GM21381 (cell line): ENCODE results near the gene MEN1.

Source experiments
- ATAC-seq: cut with Tn5 transposase; IDR thresholded peaks from one replicate; pipeline ENCODE4 v1.9.1; 2021; ENCODE audit warnings: mild to moderate bottlenecking, moderate library complexity; ENCODE audit not compliant: unreplicated experiment

The MEN1 gene

DNA sequence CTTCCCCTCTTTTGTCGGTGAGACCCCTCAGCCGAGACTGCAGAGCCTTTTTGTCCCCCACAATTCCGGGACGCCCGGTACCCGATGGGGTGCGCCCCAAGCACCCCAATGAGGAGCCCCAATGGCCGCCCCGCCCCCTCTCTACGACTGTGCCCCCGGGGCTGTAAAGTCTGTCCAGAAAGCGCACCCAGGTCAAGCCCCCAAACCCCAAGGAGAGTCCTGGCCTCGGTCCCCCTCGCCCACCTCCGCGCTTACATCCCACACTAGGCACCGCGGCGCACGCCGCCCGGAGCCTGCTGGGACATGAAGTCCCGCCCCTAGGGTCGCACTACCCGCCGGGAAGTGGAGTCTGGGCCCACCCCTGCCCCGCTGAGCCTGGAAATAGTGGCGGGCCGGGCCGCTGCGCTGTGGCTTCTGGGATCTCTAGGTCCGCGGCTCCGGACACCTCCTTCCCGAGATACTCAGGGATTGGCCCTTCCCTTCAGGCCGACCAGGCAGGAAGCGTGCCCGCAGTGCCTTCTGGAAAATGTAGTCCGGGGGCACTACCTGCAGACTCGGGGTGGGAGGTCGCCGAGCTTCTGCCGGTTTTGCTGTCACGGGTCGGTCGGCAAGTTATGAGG is at the start of gene MEN1:
Gene MEN1 (minus strand): TSS at position 281 of the 620 bp plus-strand sequence. CDS start 442 bp downstream, outside the sequence.
- peak; percentile 75 for ATAC-seq

DNA sequence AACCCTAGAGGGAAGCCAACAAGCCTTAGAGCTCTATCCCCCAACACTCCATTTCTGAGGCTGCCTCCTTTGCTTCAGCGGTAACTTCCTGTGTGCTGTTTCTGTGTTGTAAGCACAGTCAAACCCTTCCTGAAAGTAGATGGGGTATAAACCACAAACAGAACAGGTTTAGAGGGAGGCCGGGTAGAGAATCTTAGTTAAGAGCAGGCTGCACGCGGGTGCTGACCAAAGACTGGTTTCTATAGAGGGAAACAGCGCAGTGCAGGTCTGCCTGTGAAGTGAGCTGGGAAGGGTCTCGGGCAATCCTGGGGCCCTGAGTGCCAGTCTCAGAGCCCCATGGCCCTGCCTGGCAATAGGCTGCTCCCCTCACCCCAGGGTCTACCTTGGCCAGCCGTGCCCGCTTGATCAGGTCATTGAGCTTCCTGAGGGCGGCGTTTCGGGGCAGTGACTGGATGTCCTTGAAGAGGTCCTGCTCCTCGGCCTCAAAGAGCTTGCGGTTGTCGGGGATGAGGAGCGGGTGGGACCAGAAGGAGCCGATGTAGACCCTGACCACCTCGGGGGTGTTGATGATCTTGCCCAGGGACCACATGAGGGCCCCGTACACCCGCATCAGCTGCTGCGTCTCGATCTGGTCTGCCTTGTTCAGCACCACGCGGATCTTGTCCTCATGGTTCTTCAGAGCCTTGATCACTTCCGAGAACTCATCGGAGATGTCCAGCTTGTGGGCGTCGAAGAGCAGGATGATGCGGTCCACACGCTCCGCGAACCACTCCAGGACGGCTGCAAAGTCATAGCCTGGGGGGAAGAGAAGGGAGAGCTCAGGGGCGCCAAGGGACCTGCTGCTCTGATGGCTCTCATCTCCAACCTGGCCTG is 49.4 kb upstream of the MEN1 start:
- peak; percentile 71 for ATAC-seq

DNA sequence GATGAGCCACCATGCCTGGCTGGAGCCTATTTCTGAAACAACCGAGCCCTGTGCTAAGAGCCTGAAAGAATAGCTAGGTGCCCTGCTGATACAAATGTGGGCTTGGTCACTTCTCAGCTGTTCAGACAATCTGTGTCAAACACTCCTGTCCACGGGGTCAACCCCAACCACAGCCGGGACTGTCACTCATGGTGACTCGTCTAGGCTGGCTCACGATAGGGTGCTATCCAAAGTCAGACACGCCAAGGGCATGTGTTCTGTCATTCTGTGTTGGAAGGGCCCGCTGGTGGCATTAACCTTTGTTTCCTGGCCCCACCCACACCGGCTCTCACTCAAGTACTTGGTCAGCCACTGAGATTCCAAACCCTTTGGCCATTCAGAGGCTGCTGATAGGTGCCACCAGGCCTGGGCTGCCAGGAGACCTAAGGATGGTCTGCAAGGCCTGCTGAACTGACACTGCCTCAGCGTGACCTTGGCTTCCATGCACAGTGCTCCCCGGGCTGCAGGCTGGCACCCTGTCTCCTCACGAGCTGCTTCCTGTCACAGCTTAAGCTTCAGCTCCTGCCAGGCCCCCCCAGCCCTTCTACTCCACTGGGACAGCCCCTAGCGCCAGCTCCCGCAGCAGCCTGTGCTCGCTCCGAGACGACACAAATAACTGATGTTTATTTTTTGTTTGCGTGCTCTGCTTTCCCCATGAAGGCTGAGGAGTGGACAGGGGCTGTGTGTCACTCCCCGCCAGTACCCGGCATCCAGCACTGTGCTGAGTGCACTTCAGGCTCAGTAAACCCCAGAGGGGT is 48.3 kb upstream of the MEN1 start:
- ATAC-seq = peak; percentile 7

DNA sequence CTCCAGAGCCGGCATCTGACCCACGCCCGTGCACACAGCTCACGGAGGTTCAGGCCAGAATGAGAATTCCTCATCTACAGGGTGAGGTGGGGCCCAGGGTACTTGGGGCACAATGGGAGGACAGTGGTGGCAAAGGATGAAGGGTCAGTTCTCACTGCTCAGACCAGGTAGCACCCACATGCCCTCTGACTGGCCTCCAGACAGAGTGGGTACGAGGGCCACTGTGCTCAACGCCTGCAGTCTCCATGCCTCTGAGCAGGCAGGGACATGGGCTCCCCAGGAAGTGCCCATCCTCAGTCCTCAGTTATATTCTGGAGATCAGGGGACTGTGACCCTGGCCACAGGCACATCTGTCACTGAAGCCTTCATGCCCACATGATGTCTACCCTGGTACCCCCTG is 47.1 kb upstream of the MEN1 start:
- no peak for ATAC-seq

DNA sequence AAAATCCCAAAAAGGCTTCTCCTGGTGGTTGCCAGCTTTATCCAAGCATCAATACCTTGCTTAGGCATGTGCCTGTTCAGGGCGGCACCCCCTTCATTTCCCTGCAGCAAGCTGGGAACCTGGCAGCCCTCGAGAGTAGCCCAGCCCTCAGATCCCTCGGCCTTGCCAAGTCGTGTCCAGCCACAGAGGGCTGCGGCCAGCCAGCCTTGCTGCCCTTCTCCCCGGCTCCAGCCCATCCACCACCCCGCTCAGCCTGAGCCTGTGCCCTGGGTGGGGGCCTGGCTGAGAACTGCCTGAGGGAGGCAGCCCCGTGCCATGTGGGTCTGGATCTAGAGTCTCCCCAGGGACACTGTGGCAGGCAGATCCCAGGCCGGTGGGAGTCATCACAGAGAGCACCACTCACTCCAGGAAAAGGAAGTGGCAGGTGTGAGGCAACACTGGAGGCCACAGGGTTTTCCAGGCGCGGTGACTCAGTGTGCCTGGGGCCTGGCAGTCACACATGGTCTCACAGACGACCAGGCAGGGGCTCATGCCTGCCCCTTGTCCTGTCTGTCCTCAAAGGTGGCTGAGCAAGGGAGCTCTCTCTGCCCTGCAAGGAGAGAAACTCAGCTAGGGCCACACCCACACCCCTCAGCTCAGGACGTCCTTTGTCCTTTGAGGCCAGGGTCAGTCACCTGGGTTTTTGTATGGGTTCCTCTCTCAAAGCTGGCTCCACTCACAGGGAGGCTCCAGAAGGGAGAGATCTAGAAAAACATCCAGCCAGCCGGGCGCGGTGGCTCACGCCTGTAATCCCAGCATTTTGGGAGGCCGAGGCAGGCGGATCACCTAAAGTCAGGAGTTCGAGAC is 46.3 kb upstream of the MEN1 start:
- ATAC-seq = no peak

DNA sequence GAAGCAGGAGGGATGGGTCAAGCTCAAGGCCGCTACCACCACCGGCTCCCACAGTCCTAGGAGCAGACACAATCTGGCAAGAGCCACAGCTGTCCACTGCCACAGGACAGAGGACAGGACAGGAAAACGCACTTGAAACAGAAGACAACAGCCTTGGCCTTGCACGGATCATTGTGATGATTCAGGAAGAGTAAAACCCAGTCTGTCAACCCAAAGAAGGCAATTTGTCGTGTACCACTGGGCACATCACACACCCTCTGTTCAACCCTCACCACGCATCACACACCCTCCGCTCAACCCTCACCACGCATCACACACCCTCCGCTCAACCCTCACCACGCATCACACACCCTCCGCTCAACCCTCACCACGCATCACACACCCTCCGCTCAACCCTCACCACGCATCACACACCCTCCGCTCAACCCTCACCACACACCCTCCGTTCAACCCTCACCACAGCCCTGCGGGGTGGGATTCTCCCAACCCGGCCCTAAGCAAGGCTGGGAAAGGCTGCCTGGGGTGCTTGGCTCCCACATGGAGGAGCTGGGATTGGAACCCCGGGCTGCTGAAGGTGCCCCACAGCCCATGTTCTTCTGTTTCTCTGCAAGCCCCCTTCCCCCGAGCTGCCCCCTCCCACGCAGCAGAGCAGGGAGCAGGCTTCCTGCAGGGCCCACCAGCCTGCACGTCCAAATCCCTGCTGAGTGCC is 45.4 kb upstream of the MEN1 start:
- no peak for ATAC-seq

DNA sequence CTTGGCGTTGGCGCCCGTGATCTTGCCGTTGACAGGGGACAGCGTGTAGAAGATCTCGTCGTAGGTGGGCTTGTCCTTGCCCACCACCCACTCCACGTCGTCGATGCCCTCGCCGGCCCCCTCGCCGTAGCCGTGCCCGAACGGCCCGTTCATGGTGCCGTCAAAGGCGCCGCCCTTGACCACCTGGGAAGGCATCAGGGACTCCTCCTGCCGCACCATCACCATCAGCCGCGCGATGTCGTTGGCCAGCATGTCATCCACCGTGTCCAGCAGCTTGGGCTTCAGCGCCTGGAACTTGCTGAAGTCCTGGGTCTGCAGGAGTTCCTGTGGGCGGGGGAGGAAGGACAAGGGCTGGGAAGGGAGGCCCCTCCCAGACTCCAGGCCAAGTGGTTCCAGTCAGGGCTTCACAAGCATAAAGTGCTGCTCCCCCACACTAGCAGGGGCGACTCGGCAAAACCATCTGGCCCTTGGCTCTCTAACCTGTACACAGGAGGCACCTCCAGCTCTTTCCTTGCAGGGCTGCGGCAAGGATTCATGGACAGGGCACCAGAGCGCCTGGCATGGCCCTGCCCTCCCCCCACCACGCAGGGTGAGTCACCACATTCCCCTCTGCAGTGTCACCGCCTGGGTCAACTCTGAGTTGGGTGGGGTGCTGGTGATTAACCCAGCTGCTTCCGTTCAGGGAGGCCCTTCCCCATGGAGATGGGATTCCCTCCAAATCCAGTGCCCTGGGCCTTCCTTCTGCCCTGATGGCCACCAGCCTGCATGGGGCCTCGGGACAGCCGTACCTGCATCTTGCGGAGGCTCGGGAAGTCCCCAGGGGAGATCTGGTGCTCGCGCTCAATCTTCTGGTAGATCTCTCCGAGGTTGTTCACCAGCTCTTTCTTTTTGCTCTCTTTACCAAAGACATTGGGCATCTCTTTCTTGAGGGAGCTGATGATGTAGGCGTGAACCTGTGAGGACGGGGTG is 44.5 kb upstream of the MEN1 start:
- ATAC-seq = no peak

DNA sequence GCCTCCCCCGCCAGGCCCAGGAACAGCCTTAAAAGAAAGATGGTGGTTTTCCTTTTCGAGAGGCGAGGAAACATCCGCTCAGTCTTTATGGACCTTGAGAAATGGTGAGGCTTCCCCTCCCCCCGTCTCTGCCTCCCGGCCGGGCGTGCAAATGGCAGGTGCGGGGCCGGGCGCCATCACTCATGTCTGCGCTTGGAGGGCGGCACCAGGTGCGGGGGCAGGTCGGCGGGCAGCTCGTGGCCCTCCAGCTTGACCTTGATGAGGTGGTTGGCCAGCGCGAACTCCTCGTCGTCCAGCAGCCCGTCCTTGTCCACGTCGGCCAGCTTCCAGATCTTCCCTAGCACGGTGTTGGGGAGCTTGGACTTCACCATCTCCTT is 43.8 kb upstream of the MEN1 start:
- no peak for ATAC-seq

DNA sequence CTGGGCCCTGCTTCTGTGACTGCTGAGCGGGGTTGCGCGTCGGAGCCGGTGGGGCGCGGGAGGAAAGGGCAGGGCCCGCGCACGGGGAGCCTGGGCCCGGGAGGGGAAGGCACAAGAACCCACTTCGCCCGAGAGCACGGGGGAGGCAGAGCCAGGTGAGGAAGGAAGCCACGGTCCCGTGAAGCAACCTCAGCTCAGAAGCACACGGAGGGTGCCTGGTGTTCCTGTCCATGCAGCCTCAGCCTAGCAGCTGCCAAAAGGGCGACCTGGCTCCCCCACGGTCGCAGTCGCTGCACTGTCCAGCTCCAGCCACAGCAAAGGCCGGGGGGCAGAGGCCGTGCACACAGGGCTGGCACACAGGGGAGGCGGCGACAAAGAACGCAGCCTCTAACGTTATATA is 43.4 kb upstream of the MEN1 start:
- no peak for ATAC-seq

DNA sequence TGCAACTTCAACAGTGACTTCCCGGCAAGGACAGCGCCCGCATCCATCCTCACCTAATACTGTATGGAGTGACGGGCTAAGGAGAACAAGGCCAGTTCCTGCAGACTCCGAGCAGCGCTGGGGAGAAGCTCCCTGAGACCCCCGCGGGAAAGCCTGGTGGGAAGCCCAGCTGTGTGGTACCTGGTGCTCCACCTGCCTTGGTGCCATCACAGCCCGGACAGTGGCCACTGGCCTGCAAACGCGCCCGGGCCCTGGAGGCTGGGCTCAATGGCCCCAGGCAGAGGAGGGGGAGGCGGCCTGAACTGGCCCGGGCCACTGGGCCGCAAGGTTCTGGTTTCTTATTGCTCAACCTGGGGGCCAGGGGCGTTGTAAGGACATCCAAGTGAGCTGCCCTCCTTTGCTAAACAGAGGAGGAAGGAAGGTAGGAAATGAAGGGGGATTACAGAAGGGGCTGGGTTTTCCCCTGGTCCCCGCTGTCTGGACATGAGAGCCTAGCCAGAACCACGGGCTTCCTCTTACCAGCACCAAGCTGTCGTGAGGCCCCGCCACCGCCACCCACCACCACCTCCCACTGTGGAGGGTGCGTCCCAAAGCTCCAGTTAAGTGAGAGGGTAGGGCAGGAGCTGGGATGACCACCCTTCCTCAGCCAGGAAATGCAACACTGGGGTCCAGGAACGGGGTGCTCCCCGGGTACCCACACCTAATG is 42.6 kb upstream of the MEN1 start:
- no peak for ATAC-seq

DNA sequence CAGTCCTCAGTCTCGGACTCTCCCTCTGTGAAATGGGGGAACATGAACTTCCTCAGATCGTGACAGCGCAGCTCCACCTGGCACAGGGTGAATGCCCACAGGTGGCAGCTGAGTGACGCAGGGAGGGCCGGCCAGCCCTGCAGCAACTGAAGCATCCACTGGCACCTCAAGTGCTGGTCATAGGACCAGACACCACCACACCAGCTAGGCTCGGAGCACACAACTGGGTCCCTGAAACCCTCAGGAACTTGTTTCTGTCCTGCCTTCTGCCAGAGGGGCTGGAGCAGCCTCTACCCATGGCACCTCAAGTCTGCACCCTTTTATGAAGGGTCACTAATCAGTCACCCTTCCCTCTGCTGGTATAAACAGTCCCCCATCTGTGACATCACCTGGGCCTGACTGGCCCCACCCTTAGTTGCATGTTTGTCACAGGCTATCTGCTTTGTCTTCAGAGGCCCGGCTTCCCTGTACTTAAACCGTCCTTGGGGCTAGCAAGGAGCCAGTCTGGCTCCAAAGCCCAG is 41.5 kb upstream of the MEN1 start:
- peak; percentile 10 for ATAC-seq

DNA sequence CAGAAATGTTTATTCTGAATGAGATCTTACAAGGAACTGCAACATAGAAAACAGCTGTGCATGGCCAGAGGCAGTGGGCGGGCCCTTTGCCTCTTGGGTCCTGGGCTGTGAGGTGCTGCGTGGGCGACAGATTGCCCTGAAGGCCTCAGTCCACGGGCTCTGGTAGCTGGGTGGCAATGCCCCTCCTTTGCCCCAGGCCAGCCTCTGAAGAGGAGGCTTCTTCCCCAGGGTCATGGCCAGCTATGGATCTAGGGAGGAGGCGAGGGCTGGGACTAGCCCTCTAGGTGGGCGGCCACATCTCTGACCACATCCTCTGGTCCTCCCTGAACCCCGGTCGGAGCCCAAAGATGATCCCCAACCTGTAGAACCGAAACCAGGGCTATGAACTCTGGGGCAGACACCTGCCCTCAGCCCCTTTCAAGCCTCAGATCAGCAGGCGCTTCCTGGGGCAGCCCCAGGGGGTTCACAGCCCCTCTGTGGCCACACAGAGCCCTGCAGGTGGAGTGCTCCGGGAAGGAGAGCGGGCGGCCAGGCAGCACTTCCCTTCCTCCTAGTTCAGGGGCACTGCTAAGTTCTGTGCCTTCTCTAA is 40.7 kb upstream of the MEN1 start:
- peak; percentile 51 for ATAC-seq

DNA sequence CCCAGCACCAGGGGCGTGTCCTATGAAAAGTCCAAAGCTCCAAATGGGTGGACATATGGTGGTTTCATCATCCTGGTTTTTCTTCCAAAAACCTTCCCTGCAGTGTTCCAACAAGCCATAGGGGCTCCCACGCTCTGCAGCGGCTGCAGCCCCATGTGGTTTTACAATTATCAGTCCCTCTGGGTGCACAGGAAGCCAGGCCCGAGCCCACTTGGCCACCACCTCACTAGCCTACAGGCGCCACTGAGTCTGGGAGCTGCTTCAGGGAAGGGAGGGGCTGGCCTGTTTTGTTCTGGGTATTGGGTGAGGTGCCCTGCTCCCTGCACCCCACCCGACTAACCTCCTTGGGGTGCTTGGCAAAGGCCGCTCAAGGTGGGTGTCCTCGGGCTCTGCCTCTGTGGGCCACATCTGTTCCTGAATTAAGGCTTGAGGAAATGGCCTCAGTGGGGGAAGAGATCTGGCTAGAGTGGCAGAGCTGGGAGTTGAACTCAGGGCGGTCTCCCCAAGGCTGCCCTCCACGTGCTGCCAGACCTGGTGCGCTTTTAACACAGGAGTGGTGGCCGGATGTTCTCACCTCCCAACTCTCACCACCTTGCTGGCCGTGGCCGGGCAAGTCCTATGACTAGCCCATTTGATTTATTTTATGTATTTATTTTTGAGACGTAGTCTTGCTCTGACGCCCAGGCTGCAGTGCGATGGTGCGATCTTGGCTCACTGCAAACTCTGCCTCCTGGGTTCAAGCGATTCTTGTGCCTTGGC is 39.4 kb upstream of the MEN1 start:
- no peak for ATAC-seq

DNA sequence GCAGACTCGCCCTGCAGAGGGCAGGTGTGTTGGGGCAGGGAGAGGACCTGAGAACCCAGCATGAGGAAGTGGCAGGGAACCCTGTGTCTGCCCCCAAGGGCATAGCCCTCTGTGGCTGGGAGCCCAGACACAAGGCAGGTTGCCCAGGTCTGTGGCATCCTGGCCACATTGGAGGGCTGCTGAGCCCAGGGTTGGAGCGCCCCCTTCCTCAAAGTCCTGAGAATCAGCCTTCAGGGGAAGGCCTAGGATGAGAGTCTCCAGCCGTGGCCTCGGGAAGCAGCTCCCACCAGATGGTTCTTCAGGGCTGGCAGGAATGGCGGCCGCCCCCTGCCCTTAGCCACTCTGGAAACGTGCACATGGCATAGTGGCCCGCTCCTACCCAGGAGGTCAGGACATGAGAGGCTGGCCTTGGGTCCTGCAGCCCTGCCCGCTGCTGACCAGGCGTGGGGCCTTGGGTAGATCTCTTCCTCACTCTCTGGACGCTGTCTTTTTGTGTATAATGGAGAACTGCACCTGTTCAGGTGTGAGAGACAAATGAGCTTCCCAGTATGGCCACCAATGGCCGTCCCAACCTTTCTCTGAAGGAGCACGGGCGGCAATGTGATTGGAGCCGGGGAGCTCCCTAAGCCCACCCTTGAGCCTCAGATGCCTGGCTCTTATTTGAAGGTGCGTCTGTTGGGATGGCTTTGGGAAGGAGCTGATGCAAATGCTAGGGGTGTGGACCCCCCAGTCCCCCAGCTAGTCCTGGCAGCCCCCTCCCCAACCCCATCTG is 38.7 kb upstream of the MEN1 start:
- no peak for ATAC-seq

DNA sequence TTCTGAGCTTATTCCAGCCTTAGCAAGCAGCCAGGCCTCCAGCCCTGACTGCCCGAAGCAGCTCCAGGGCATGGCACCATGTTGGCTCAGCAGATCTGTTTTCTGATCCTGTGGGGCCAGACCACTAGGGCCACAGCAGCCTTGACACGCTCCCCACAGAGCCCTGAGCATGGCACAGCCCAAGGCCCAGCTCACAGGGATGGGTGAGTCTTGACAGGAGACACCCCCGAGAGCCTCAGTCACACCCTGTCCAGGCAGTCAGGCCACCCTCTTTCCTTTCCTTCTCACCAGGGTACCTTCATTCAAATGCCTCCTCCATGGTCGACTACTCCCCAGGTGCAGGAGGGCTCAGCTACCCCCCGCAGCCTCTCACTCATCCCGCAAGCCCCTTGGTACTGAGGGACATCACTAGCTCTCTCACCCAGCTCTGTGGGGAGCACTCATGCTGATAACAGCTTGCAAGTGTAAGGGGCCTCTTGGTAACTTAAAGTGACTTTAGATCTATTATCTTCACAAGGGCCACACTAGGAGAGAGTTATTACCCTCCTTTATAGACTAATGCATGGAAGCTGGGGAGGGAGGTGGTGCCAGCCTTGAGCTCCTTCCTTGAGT is 38.0 kb upstream of the MEN1 start:
- no peak for ATAC-seq
